Upper lobe of right lung (tissue), 1 donor: ENCODE results near the gene FGF2. TPM values are rescaled to one million over a fixed set of nuclear protein-coding genes. Genes with fewer than 3 reads are reported as not detected.
"Not testable (repeated sequence)": the region's sequence is repeated elsewhere in the genome, so short reads cannot be mapped to it uniquely, and the experiment has no call there.

ENCODE experiments used
- ATAC-seq: fragments of 200-7000 bp; cut with Tn5 transposase; one replicate; pipeline ENCODE4 v1.9.1; 2020; ENCODE audit warnings: mild to moderate bottlenecking, moderate library complexity
- DNase-seq: peaks from one replicate; pipeline ENCODE4 v3.0.0-alpha.2; 2020
- H3K27ac ChIP-seq: fragments of 200-600 bp; one replicate; pipeline ENCODE4 v1.8.0; 2022
- H3K27me3 ChIP-seq: fragments of 200-600 bp; one replicate; pipeline ENCODE4 v1.8.0; 2022; ENCODE audit warnings: mild to moderate bottlenecking
- H3K36me3 ChIP-seq: fragments of 200-600 bp; one replicate; pipeline ENCODE4 v1.8.0; 2022
- H3K4me1 ChIP-seq: fragments of 200-600 bp; one replicate; pipeline ENCODE4 v1.8.0; 2022
- H3K4me3 ChIP-seq: fragments of 200-600 bp; one replicate; pipeline ENCODE4 v1.8.0; 2022; ENCODE audit warnings: mild to moderate bottlenecking
- H3K9me3 ChIP-seq: fragments of 200-600 bp; one replicate; pipeline ENCODE4 v1.8.0; 2022
- CTCF ChIP-seq: fragments of 200-600 bp; IDR thresholded peaks from one replicate; pipeline ENCODE4 v1.8.0; 2022; ENCODE audit warnings: antibody characterized with exemption
- intact Hi-C: fragments of 100-400 bp; cut with DNase I; formaldehyde crosslinking; loops from one replicate; pipeline ENCODE4 v1.11.0; 2022
- total RNA-seq: library from RNA; stranded (reverse); fragmentation: NEBNext Ultra II Directional; extraction: Animal tissue kit (Norgen Biotek cat#: 25700); gene quantifications from one replicate; pipeline ENCODE4 v1.2.1, GENCODE V29; 2021
- donor health status: DM: no; HTN: yes; CAD: no; lungs with severe emphysema.

FGF2 gene
- total RNA-seq, 1 donor from 2014 or later, result 11.1 TPM

- no peak for ATAC-seq
- Histone ChIP-seq H3K4me1 (no peaks in the 10 kb centered on the region), H3K4me3 (no peak overlapping the region), H3K27me3 (peaks cover 16% of the 10 kb centered on the region), H3K9me3 (no peaks in the 10 kb centered on the region), H3K36me3 (no peaks in the 10 kb centered on the region), H3K27ac (no peak overlapping the region)
- no peak for DNase-seq
- intact Hi-C loops, result no loop called here
- TF ChIP-seq CTCF, result no peak
Measured at GRCh38 chr4:122832732-122833131, 6.1 kb downstream of the FGF2 start.

GRCh38 chr4:122833999-122834398 lies 7.4 kb downstream of the FGF2 start:
- intact Hi-C loops, result no loop called here
- H3K4me3 ChIP-seq, result no peak overlapping the region
- no peaks in the 10 kb centered on the region for H3K36me3 ChIP-seq
- H3K27me3 ChIP-seq, result peaks cover 8% of the 10 kb centered on the region
- H3K4me1 ChIP-seq, result no peaks in the 10 kb centered on the region
- ATAC-seq (no peak), DNase-seq (no peak)
- TF ChIP-seq CTCF, result no peak
- H3K27ac ChIP-seq, result no peak overlapping the region
- no peaks in the 10 kb centered on the region for H3K9me3 ChIP-seq

- no peak for DNase-seq
- Histone ChIP-seq H3K4me1 (no peaks in the 10 kb centered on the region), H3K27ac (no peak overlapping the region), H3K27me3 (no peaks in the 10 kb centered on the region), H3K36me3 (no peaks in the 10 kb centered on the region), H3K9me3 (no peaks in the 10 kb centered on the region), H3K4me3 (no peak overlapping the region)
- TF ChIP-seq CTCF, result no peak
- ATAC-seq, result no peak
- intact Hi-C loops, result no loop called here
Measured at GRCh38 chr4:122836941-122837340, 10.3 kb downstream of the FGF2 start.

- no peak for ATAC-seq
- no peaks in the 10 kb centered on the region for H3K4me1 ChIP-seq
Measured at GRCh38 chr4:122838034-122838433, 11.4 kb downstream of the FGF2 start.

GRCh38 chr4:122842392-122842791 lies 15.8 kb downstream of the FGF2 start:
- DNase-seq (no peak), ATAC-seq (no peak)
- H3K9me3 ChIP-seq, result no peaks in the 10 kb centered on the region
- no peaks in the 10 kb centered on the region for H3K4me1 ChIP-seq
- no peaks in the 10 kb centered on the region for H3K27me3 ChIP-seq
- H3K27ac ChIP-seq, result no peak overlapping the region
- intact Hi-C loops, result no loop called here
- H3K36me3 ChIP-seq, result no peaks in the 10 kb centered on the region
- no peak overlapping the region for H3K4me3 ChIP-seq
- no peak for TF ChIP-seq CTCF

More at GRCh38 chr4:122838034-122838433, 11.4 kb downstream of the FGF2 start:
- Histone ChIP-seq H3K4me3 (no peak overlapping the region), H3K9me3 (no peaks in the 10 kb centered on the region), H3K36me3 (no peaks in the 10 kb centered on the region), H3K27ac (no peak overlapping the region), H3K27me3 (no peaks in the 10 kb centered on the region)
- intact Hi-C loops, result no loop called here
- no peak for DNase-seq
- TF ChIP-seq CTCF, result no peak

- Histone ChIP-seq H3K27me3 (no peaks in the 10 kb centered on the region), H3K9me3 (no peaks in the 10 kb centered on the region), H3K27ac (no peak overlapping the region), H3K4me3 (no peak overlapping the region), H3K36me3 (no peaks in the 10 kb centered on the region), H3K4me1 (no peaks in the 10 kb centered on the region)
- no peak for TF ChIP-seq CTCF
- intact Hi-C loops, result no loop called here
- ATAC-seq, result peak; percentile 57
- no peak for DNase-seq
Measured at GRCh38 chr4:122842984-122843531, 16.4 kb downstream of the FGF2 start.

GRCh38 chr4:122844391-122844790 lies 17.8 kb downstream of the FGF2 start:
- intact Hi-C loops, H3K9me3 ChIP-seq, H3K4me3 ChIP-seq, DNase-seq, H3K27ac ChIP-seq, H3K27me3 ChIP-seq, H3K36me3 ChIP-seq, H3K4me1 ChIP-seq, ATAC-seq: not testable (repeated sequence)
